ENCODE measurements around the gene SPATS1. TPM values are rescaled to one million over a fixed set of nuclear protein-coding genes. Genes with fewer than 3 reads are reported as not detected.

SPATS1 gene
- total and polyA plus RNA-seq, 2 donors (not counting 1 experiment from before 2014, with no cell fraction given): not detected

DNA sequence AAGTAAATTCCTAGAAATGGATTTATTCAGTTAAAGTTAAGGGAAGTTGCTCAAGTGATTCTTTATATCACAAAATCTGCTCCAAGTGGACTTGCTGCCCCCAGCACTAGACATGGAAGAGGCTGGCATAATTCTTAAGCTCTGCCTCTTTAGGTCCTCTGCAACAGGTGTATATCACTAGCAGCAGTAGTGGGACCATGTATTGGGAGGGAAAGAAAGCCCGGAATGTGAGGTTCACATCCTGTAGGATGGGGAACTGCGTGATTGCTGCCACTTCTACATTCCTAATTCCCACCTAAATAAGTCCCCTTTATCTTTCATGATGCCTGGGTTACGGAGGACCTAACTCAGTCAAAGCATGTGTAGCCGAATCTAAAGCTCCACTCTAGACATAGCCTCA is 13.2 kb downstream of the SPATS1 start:
- intact Hi-C loops (cut with micrococcal nuclease): no loop called here
- ATAC-seq (ENCODE audit: low read depth) (no peak), DNase-seq (no peak)
- no peak overlapping the region for H3K9ac ChIP-seq (ENCODE audit: low read length)
- H3K4me2 ChIP-seq (replicated peaks; ENCODE audit: low read depth, low read length, poor library complexity, severe bottlenecking): no peak overlapping the region
- no peak overlapping the region for H3K4me3 ChIP-seq (ENCODE audit: control extremely low read depth in 1 of 5, extremely low read depth in 1 of 5, insufficient read depth in 1 of 5, low read depth in 2 of 5, low read length in 4 of 5)
- CTCF ChIA-PET: no interaction called here
- H4K20me1 ChIP-seq (ENCODE audit: control insufficient read depth, insufficient read depth, low read length, poor library complexity, severe bottlenecking): no peaks in the 10 kb centered on the region
- H3K27me3 ChIP-seq (replicated peaks in 1 of 4; ENCODE audit: control extremely low read depth in 1 of 4, control insufficient read depth in 3 of 4, insufficient read depth in 4 of 4, low read length in 3 of 4): peaks cover 0 to 10% (median 4%) of the 10 kb centered on the region in 4 experiments
- H3K36me3 ChIP-seq (replicated peaks in 1 of 2; ENCODE audit: control extremely low read depth in 1 of 2, control insufficient read depth in 1 of 2, extremely low read depth in 1 of 2, insufficient read depth in 2 of 2, low read length in 1 of 2): no peaks in the 10 kb centered on the region
- Mint-ChIP-seq H3K27ac (no peak overlapping the region), H3K27me3 (peaks cover 22% of the 10 kb centered on the region), H3K4me3 (no peak overlapping the region), H3K4me1 (no peaks in the 10 kb centered on the region), H3K9me3 (ENCODE audit: insufficient read depth) (peaks cover 4% of the 10 kb centered on the region)
- peaks cover 0 to 5% (median 4%) of the 10 kb centered on the region in 3 donors for H3K9me3 ChIP-seq (ENCODE audit: control extremely low read depth in 1 of 3, control insufficient read depth in 2 of 3, insufficient read depth in 1 of 3, low read length in 2 of 3)
- no peak overlapping the region for H3K27ac ChIP-seq (ENCODE audit: low read length in 2 of 2)
- POLR2A ChIA-PET: no interaction called here
- no peak for TF ChIP-seq CTCF (IDR thresholded peaks at IDR 0.05)
- no peak for TF ChIP-seq EZH2 (IDR thresholded peaks at IDR 0.05; ENCODE audit: borderline replicate concordance, insufficient read depth, low read depth, low read length, poor library complexity, severe bottlenecking)
- 95% methylated on average over 2 of the region's 4 CpGs for WGBS (ENCODE audit: insufficient coverage)
- H2AFZ ChIP-seq (ENCODE audit: insufficient read depth, low read depth, low read length, poor library complexity, severe bottlenecking): no peak overlapping the region
- H3K79me2 ChIP-seq (ENCODE audit: control insufficient read depth, insufficient read depth, low read length): no peaks in the 10 kb centered on the region
- no peaks in the 10 kb centered on the region for H3K4me1 ChIP-seq (ENCODE audit: control insufficient read depth in 2 of 2, insufficient read depth in 2 of 2, low read length in 2 of 2)

DNA sequence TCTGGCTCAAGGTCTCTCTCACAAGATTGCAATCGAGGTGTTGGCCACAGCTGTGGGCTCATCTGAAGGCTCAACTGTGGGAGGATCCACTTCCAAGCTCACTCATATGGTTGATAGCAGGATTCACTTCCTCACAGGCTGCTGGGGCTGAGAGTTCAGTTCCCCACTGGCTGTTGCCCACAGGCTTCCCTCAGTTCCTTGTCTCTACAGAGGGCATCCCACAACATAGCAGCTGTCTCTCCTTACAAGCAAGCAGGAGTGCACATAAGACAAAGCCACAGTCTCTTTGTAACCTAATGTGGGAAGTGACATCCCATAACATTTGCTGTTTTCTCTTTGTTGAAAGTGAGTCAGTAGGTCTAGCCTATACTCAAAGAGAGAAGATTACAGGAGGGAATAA is 14.0 kb downstream of the SPATS1 start:
- POLR2A ChIA-PET: no interaction called here

More for the DNA sequence above, 14.0 kb downstream of the SPATS1 start:
- WGBS (ENCODE audit: insufficient coverage): 58% methylated on average over 1 of the region's 1 CpG
- no peak overlapping the region for H2AFZ ChIP-seq (ENCODE audit: insufficient read depth, low read depth, low read length, poor library complexity, severe bottlenecking)
- H3K9me3 ChIP-seq (ENCODE audit: control extremely low read depth in 1 of 3, control insufficient read depth in 2 of 3, insufficient read depth in 1 of 3, low read length in 2 of 3): peaks cover 0 to 5% (median 4%) of the 10 kb centered on the region in 3 donors
- Mint-ChIP-seq H3K27ac (no peak overlapping the region), H3K9me3 (ENCODE audit: insufficient read depth) (peaks cover 4% of the 10 kb centered on the region), H3K27me3 (peaks cover 22% of the 10 kb centered on the region), H3K4me1 (no peaks in the 10 kb centered on the region), H3K4me3 (no peak overlapping the region)
- no peak overlapping the region for H3K27ac ChIP-seq (ENCODE audit: low read length in 2 of 2)
- H3K4me3 ChIP-seq (ENCODE audit: control extremely low read depth in 1 of 5, extremely low read depth in 1 of 5, insufficient read depth in 1 of 5, low read depth in 2 of 5, low read length in 4 of 5): no peak overlapping the region
- CTCF ChIA-PET: no interaction called here
- ATAC-seq (ENCODE audit: low read depth) (no peak), DNase-seq (no peak)
- no peaks in the 10 kb centered on the region for H3K4me1 ChIP-seq (ENCODE audit: control insufficient read depth in 2 of 2, insufficient read depth in 2 of 2, low read length in 2 of 2)
- H3K27me3 ChIP-seq (replicated peaks in 1 of 4; ENCODE audit: control extremely low read depth in 1 of 4, control insufficient read depth in 3 of 4, insufficient read depth in 4 of 4, low read length in 3 of 4): peaks cover 0 to 10% (median 4%) of the 10 kb centered on the region in 4 experiments
- H4K20me1 ChIP-seq (ENCODE audit: control insufficient read depth, insufficient read depth, low read length, poor library complexity, severe bottlenecking): no peaks in the 10 kb centered on the region
- no peak overlapping the region for H3K4me2 ChIP-seq (replicated peaks; ENCODE audit: low read depth, low read length, poor library complexity, severe bottlenecking)
- intact Hi-C loops (cut with micrococcal nuclease): no loop called here
- TF ChIP-seq EZH2 (IDR thresholded peaks at IDR 0.05; ENCODE audit: borderline replicate concordance, insufficient read depth, low read depth, low read length, poor library complexity, severe bottlenecking) (no peak), CTCF (IDR thresholded peaks at IDR 0.05) (no peak)
- no peaks in the 10 kb centered on the region for H3K36me3 ChIP-seq (replicated peaks in 1 of 2; ENCODE audit: control extremely low read depth in 1 of 2, control insufficient read depth in 1 of 2, extremely low read depth in 1 of 2, insufficient read depth in 2 of 2, low read length in 1 of 2)
- no peaks in the 10 kb centered on the region for H3K79me2 ChIP-seq (ENCODE audit: control insufficient read depth, insufficient read depth, low read length)
- H3K9ac ChIP-seq (ENCODE audit: low read length): no peak overlapping the region
